Stimulated activated CD4-positive, alpha-beta T cell treated with anti-CD3 and anti-CD28 coated beads, Interleukin-2, amount 100 ng/mL, for 4 hours (primary cell): ENCODE measurements around the gene GALNT10.

Source experiments
- DNase-seq: peaks from one replicate; pipeline ENCODE4 v3.0.0-alpha.2; 2020; ENCODE audit warnings: low read depth

Gene GALNT10

GRCh38 chr5:154445422-154446194 is 255.1 kb downstream of the GALNT10 start, which contains the start of gene SAP30L:
TSS of gene SAP30L (plus strand) at chr5:154445997. CDS start at chr5:154446605, 608 bp downstream.
- peak; percentile 92 for DNase-seq

- DNase-seq: peak; percentile 13
Observed at GRCh38 chr5:154446195-154447088, 255.9 kb downstream of the GALNT10 start.

- DNase-seq: no peak
Observed at GRCh38 chr5:154447089-154447725, 256.7 kb downstream of the GALNT10 start.

- no peak for DNase-seq
Observed at GRCh38 chr5:154449786-154450185, 259.3 kb downstream of the GALNT10 start.

- no peak for DNase-seq
Observed at GRCh38 chr5:154451957-154452356, 261.4 kb downstream of the GALNT10 start.

GRCh38 chr5:154455585-154455984 is 265.1 kb downstream of the GALNT10 start:
- no peak for DNase-seq

GRCh38 chr5:154456540-154456939 is 266.0 kb downstream of the GALNT10 start:
- no peak for DNase-seq

- DNase-seq: no peak
Observed at GRCh38 chr5:154459015-154459414, 268.5 kb downstream of the GALNT10 start.

GRCh38 chr5:154460172-154460571 is 269.6 kb downstream of the GALNT10 start:
- no peak for DNase-seq

- no peak for DNase-seq
Observed at GRCh38 chr5:154461531-154461930, 271.0 kb downstream of the GALNT10 start.

- no peak for DNase-seq
Observed at GRCh38 chr5:154464438-154464837, 273.9 kb downstream of the GALNT10 start.

GRCh38 chr5:154465169-154465568 is 274.6 kb downstream of the GALNT10 start:
- no peak for DNase-seq

GRCh38 chr5:154466147-154466546 is 275.6 kb downstream of the GALNT10 start:
- no peak for DNase-seq

- no peak for DNase-seq
Observed at GRCh38 chr5:154466671-154467070, 276.1 kb downstream of the GALNT10 start.

GRCh38 chr5:154467655-154468354 is 277.3 kb downstream of the GALNT10 start:
- peak; percentile 49 for DNase-seq

- no peak for DNase-seq
Observed at GRCh38 chr5:154470137-154470536, 279.6 kb downstream of the GALNT10 start.
